GM18505 (cell line): ENCODE results near the gene DELE1.
"Not testable (repeated sequence)": the region's sequence is repeated elsewhere in the genome, so short reads cannot be mapped to it uniquely, and the experiment has no call there.

ENCODE experiments used
- ATAC-seq: cut with Tn5 transposase; IDR thresholded peaks from one replicate; pipeline ENCODE4 v1.9.1; 2021; ENCODE audit not compliant: unreplicated experiment
- POLR2A ChIP-seq: IDR thresholded peaks from 4 replicates; pipeline ENCODE4 v1.6.1; 2011; ENCODE audit warnings: borderline replicate concordance; ENCODE audit not compliant: insufficient read depth, insufficient read length; ENCODE audit errors: extremely low read depth

Gene DELE1

GRCh38 chr5:141920771-141921170, 2.9 kb upstream of the DELE1 start:
- no peak for ATAC-seq
- no peak for TF ChIP-seq POLR2A

DNA sequence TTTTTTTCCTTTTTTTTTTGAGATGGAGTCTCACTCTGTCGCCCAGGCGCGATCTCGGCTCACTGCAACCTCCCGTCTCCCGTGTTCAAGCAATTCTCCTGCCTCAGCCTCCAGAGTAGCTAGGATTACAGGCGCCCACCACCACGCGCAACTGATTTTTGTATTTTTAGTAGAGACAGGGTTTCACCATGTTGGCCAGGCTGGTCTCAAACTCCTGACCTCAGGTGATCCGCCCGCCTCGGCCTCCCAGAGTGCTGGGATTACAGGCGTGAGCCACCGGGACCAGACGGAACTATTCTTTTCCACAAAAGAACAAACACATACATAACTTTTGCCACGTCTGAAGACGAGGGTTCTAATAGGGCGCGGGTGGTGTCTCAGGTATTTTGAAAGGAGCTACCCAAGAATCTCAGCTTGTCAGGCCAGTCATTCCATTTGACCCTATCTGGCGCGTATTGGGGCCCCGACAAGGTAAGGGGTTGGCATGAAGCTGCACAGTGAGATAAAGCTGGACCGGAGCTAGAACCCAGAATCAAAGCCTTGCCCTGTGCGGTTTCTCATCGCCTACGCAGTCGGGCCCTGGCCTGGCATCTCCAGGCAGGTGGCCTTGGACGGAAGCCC, 734 bp upstream of the DELE1 start:
- ATAC-seq: not testable (repeated sequence)

- TF ChIP-seq POLR2A: no peak
- ATAC-seq: no peak
Measured at GRCh38 chr5:141926434-141926833, 2.8 kb downstream of the DELE1 start.

GRCh38 chr5:141928051-141928450, 4.4 kb downstream of the DELE1 start:
- no peak for TF ChIP-seq POLR2A
- no peak for ATAC-seq

DNA sequence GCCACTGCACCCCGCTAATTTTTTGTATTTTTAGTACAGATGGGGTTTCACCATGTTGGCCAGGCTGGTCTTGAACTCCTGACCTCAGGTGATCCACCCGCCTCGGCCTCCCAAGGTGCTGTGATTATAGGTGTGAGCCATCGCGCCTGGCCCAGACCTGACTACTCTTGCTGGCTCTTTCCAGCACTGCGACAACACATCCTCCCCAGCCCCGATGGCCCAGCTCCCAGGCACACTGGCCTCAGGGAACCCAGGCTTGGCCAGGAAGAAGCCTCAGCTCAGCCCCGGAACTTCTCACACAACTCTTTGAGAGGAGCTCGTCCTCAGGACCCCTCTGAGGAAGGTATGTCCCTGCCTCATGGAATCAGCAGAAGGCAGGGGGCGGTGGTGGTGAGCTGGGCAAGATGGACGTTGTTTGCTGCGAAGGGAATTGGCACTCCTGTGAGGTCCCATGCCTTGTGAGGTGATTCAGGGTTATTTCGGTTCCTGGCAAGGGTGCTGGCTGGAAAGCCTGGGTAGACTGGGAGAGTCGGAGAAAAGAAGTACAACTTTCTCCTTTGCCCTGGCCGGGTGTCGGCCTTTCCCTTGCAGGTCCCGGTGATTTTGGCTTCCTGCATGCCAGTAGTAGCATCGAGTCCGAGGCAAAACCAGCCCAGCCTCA, 5.9 kb downstream of the DELE1 start:
- no peak for TF ChIP-seq POLR2A

DNA sequence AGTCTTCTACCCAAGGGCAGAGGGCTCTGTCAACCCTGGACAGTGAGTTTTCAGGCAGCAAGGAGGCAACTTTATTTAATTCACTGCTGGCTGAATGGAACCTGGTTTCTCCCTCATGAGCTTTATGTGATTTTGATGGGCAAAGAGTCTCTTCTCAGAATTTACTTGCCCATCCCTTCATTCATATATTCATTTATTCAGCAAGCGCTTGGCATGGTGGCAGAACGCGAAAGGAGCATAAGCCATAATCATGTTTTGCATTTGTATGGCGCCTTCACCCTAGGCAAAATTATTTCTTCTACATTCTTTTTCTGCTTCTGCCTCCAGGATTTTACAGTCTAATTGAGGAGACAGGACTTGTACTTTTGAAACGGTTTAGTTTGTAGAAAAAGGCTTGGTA, 8.0 kb downstream of the DELE1 start:
- no peak for ATAC-seq
- no peak for TF ChIP-seq POLR2A

More for the DNA sequence above, 5.9 kb downstream of the DELE1 start:
- ATAC-seq: no peak

DNA sequence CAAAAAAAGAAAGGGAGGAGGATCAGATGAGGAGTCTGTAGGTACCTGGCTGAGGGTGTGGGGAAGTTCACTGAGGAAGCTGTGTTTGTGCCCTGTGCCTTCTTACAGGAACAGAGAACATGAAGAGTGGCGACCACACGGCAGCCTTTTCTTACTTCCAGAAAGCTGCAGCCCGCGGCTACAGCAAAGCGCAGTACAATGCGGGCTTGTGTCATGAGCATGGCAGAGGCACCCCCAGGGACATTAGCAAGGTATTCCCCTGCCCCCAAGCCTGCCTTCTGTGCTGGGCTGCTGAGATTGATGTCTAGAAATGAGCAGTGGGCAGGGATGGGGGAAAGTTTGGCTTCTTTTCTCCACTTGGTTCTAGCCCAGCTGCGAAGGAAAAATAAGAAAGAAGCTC, 9.5 kb downstream of the DELE1 start:
- TF ChIP-seq POLR2A: no peak
- no peak for ATAC-seq

- no peak for TF ChIP-seq POLR2A
- ATAC-seq: no peak
Measured at GRCh38 chr5:141934099-141934844, 10.6 kb downstream of the DELE1 start.

DNA sequence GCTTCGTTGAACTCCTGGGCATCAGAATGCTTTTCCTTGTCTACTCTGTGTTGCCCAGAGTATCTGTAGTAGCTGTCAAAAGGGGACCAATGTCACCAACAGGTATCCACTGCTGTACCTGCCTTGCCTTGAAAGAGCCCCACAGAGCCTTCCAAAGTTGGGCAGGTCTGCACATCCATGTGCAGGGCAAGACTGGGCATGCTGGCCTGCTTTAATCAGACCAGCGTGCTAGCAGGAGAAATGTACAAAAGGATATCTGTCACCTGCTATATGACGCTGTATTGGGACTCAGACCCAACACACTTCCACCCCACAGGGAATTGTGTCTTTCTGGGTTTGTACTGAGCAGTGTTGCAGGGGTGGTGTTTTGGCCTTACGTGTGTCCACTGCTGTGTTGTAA, 11.9 kb downstream of the DELE1 start:
- no peak for ATAC-seq
- TF ChIP-seq POLR2A: no peak

DNA sequence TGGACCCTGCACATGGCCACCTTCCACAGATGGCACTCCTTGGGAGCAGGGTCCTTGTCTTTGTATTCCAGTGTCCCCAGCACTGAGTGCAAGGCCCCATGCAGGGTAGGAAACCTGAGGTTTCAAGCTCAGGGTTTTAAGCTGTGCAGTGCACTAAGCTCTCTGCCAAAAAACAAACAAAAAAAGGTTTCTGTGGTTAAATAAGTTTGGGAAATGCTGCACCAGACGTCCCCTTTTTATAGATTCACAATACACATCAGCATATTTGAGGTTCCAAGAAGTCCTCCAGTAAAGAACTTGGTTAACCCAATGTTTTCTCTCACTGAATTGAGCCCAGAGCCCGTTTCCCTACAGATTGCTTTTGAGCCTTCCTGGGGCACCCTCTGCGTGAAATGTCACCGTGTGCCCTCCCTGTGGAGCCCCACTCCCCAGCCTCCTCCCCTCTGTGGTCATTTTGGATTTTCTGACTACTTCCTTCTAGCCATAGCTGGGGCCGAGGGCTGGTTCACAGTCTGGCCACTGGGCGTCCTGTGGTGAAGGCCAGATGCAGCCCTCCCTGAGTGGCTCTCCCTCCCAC, 17.1 kb downstream of the DELE1 start:
- no peak for TF ChIP-seq POLR2A
- ATAC-seq: no peak

DNA sequence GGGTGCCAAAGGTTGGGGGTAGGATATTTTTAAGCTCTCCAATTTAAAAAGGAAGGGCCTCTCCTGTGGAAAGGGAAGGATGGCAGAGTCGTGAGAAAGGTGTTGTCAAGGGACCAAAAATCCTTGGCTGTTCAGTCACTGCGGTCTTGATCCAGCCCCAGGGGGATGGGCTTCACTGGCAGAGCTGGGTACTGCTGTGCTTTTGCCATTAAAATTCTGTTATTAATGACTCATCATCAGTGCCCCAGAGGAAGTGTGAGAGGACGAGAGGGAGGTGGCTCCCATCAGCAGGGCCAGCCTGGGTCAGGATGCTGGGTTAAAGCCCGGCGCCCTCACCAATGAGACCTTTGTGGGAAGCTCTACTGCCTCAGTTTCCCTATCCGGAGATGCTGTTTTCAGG, 17.6 kb downstream of the DELE1 start:
- no peak for ATAC-seq
- no peak for TF ChIP-seq POLR2A

DNA sequence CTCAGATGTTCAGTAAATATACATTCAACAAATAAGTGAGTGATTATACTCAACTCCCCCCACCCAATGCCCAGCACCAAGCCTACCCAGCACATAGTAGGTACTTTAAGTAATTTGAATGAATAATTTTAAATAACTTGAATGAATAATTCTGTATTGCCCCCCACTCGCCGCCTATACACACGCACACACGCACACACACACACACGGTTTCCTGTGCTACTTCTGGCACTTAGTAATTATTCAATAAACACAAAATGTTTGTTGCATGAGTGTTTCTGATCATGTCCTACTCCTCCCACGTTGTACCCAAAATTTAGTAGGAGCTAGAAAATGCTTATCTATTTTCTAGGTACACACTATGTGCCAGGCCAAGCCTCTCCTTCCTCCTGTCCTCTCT, 18.1 kb downstream of the DELE1 start:
- TF ChIP-seq POLR2A: no peak
- ATAC-seq: no peak

GRCh38 chr5:141942185-141942857, 18.6 kb downstream of the DELE1 start:
- no peak for ATAC-seq

DNA sequence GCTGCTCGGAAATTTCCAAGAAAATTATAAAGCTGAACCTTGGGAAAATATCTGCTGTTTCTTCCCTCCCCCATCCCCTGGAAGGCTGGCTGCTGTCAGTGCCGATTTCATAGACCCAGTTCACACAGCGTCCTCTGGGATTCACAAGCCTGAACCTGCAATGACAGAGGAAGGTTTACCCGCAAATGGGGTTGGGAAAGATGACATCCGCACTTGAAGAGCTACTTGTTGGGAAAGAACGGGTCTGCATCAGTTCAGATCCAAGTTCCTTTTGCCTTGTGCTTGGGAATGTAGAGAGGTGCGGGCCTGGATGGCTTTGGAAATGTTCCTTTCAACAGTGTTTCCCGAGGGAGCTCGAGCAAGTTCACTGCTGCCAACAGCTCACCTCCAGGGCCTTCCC, 20.4 kb downstream of the DELE1 start:
- no peak for ATAC-seq
- TF ChIP-seq POLR2A: no peak

More at GRCh38 chr5:141942185-141942857, 18.6 kb downstream of the DELE1 start:
- no peak for TF ChIP-seq POLR2A

DNA sequence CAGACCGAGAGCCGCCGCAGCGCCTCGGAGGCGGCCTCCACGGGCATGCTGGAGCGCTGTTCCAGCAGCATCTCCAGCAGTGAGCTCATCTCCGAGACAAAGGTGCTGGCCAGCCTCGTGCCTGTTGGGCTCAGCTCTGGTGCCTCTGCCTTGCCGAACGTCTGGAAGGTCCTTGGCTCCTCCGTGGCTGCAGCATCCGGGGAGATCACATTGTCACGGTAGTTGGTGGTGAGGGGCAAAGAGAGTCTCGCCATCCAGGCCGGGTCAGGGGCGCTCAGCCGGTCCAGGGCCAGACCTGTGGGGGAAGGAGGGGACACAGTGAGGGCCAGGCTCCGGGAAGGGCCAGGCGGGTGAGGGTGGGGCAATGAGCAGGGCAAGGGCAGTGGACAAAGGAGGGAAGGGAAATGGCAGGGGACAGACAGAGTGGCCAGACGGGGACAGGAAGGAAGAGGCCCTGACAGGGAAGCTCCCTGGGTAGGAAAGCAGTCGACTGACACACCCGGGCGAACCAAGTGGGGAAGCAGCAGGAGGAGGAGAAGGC, 21.9 kb downstream of the DELE1 start:
- no peak for ATAC-seq
- no peak for TF ChIP-seq POLR2A
